ENCODE data around the gene PKP2.

The PKP2 gene

DNA sequence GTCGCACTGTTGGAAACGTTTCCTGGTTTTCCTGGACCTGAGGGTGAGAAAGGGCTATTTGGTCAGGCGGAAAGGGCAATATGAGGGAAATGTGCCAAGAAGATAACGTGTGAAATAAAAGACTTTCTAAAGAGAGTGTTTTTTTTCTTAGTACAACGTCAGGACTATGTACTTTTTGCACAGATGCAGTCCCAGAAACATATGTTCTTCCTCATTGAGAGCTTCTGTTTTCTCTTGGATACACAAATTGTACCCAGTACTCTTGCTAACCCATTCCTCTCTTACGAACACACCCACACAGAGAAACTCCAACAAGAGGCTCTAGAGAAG is 669 bp upstream of the PKP2 start (continued):
- TF ChIP-seq, protein P1, sequence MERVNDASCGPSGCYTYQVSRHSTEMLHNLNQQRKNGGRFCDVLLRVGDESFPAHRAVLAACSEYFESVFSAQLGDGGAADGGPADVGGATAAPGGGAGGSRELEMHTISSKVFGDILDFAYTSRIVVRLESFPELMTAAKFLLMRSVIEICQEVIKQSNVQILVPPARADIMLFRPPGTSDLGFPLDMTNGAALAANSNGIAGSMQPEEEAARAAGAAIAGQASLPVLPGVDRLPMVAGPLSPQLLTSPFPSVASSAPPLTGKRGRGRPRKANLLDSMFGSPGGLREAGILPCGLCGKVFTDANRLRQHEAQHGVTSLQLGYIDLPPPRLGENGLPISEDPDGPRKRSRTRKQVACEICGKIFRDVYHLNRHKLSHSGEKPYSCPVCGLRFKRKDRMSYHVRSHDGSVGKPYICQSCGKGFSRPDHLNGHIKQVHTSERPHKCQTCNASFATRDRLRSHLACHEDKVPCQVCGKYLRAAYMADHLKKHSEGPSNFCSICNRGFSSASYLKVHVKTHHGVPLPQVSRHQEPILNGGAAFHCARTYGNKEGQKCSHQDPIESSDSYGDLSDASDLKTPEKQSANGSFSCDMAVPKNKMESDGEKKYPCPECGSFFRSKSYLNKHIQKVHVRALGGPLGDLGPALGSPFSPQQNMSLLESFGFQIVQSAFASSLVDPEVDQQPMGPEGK (CRISPR knock-in tag; IDR thresholded peaks at IDR 0.05; ENCODE audit: borderline replicate concordance), result no peak
- no peak for TF ChIP-seq PPARA (CRISPR knock-in tag; IDR thresholded peaks at IDR 0.05; ENCODE audit: borderline replicate concordance)
- TF ChIP-seq, protein P2, sequence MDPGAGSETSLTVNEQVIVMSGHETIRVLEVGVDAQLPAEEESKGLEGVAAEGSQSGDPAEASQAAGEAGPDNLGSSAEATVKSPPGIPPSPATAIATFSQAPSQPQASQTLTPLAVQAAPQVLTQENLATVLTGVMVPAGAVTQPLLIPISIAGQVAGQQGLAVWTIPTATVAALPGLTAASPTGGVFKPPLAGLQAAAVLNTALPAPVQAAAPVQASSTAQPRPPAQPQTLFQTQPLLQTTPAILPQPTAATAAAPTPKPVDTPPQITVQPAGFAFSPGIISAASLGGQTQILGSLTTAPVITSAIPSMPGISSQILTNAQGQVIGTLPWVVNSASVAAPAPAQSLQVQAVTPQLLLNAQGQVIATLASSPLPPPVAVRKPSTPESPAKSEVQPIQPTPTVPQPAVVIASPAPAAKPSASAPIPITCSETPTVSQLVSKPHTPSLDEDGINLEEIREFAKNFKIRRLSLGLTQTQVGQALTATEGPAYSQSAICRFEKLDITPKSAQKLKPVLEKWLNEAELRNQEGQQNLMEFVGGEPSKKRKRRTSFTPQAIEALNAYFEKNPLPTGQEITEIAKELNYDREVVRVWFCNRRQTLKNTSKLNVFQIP (CRISPR knock-in tag; IDR thresholded peaks at IDR 0.05; ENCODE audit: borderline replicate concordance, low read depth), result no peak
- TF ChIP-seq GLIS3 (CRISPR knock-in tag; IDR thresholded peaks at IDR 0.05), result no peak
- TF ChIP-seq SNAI2 (CRISPR knock-in tag; IDR thresholded peaks at IDR 0.05), result no peak

DNA sequence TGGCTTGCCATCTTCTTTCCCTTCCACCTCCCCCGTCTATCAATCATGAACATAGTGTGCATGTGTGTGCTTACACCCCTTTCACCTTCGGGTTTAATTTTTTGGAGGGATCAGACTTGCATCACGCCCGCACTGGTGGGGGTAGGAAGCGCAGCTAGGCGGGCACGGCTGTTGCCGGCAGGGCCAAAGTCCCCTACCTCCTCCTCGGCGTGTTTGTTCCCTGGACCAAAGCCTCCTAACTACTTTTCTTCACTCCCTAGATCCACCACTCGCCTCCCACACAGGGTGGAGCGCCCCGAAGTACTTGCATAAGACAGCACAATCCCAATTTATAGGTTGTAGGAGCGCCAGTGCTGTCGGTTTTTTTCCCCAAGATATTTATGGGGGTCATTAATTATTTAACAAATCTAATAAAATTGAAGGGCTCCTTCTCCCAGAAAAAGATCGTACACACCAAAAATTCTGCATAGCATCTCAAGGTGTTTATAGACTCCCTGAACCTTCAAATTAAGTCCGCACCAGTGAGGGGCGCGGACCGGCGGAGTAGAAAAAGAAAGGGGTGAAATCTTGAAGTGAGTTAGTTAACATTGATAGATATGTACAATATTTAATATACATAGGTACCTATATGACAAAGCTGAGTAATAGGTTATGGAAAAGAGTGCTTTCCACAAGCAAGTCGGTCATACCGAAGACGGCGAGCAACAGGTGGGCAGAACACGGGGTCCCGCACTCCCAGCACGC is 717 bp downstream of the PKP2 start:
- TF ChIP-seq TOX (CRISPR knock-in tag; IDR thresholded peaks at IDR 0.05; ENCODE audit: borderline replicate concordance) (no peak), ZNF70 (CRISPR knock-in tag; IDR thresholded peaks at IDR 0.05) (no peak), ISL1 (CRISPR knock-in tag; IDR thresholded peaks at IDR 0.05) (no peak), ZNF8 (CRISPR knock-in tag; IDR thresholded peaks at IDR 0.05) (no peak), ZC3H10 (CRISPR knock-in tag; IDR thresholded peaks at IDR 0.05) (no peak), ARNTL (CRISPR knock-in tag; IDR thresholded peaks at IDR 0.05; ENCODE audit: borderline replicate concordance, low read depth) (no peak), OSR1 (CRISPR knock-in tag; IDR thresholded peaks at IDR 0.05) (no peak), ESRRG (CRISPR knock-in tag; IDR thresholded peaks at IDR 0.05) (no peak), ZNF565 (CRISPR knock-in tag; conservative IDR thresholded peaks at IDR 0.05; ENCODE audit: low read depth) (no peak), CSDC2 (CRISPR knock-in tag; IDR thresholded peaks at IDR 0.05) (no peak)
- TF ChIP-seq, protein P2 (CRISPR knock-in tag; IDR thresholded peaks at IDR 0.05; ENCODE audit: borderline replicate concordance, low read depth), result no peak
- TF ChIP-seq, protein P3, sequence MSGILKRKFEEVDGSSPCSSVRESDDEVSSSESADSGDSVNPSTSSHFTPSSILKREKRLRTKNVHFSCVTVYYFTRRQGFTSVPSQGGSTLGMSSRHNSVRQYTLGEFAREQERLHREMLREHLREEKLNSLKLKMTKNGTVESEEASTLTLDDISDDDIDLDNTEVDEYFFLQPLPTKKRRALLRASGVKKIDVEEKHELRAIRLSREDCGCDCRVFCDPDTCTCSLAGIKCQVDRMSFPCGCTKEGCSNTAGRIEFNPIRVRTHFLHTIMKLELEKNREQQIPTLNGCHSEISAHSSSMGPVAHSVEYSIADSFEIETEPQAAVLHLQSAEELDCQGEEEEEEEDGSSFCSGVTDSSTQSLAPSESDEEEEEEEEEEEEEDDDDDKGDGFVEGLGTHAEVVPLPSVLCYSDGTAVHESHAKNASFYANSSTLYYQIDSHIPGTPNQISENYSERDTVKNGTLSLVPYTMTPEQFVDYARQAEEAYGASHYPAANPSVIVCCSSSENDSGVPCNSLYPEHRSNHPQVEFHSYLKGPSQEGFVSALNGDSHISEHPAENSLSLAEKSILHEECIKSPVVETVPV (CRISPR knock-in tag; IDR thresholded peaks at IDR 0.05), result no peak
- TF ChIP-seq, protein P4, sequence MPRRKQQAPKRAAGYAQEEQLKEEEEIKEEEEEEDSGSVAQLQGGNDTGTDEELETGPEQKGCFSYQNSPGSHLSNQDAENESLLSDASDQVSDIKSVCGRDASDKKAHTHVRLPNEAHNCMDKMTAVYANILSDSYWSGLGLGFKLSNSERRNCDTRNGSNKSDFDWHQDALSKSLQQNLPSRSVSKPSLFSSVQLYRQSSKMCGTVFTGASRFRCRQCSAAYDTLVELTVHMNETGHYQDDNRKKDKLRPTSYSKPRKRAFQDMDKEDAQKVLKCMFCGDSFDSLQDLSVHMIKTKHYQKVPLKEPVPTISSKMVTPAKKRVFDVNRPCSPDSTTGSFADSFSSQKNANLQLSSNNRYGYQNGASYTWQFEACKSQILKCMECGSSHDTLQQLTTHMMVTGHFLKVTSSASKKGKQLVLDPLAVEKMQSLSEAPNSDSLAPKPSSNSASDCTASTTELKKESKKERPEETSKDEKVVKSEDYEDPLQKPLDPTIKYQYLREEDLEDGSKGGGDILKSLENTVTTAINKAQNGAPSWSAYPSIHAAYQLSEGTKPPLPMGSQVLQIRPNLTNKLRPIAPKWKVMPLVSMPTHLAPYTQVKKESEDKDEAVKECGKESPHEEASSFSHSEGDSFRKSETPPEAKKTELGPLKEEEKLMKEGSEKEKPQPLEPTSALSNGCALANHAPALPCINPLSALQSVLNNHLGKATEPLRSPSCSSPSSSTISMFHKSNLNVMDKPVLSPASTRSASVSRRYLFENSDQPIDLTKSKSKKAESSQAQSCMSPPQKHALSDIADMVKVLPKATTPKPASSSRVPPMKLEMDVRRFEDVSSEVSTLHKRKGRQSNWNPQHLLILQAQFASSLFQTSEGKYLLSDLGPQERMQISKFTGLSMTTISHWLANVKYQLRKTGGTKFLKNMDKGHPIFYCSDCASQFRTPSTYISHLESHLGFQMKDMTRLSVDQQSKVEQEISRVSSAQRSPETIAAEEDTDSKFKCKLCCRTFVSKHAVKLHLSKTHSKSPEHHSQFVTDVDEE (CRISPR knock-in tag; IDR thresholded peaks at IDR 0.05), result no peak
- no peak for ATAC-seq

DNA sequence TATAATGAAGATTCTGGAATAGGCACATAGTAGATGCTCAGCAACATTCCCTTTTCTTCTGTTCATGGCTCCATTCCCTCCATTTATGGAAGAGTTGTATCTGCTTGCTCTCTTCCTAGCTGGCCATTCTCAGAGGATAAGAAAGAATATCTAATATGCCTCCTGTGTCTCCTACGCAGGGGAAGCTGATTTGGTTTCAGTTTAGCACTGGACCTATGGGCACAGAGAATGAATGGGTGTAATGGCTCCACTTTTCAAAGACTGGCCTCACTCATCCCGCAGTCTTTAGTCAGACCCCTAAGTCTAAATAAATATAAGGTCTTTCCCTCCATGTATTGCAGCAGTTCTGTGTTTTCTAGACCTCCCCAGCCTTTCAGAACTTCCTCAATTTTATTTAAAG is 2.0 kb downstream of the PKP2 start:
- TF ChIP-seq TOX (CRISPR knock-in tag; IDR thresholded peaks at IDR 0.05; ENCODE audit: borderline replicate concordance) (no peak), OSR1 (CRISPR knock-in tag; IDR thresholded peaks at IDR 0.05) (no peak), SNAI2 (CRISPR knock-in tag; IDR thresholded peaks at IDR 0.05) (no peak), ARNTL (CRISPR knock-in tag; IDR thresholded peaks at IDR 0.05; ENCODE audit: borderline replicate concordance, low read depth) (no peak), ZNF565 (CRISPR knock-in tag; conservative IDR thresholded peaks at IDR 0.05; ENCODE audit: low read depth) (no peak), ZFP30 (CRISPR knock-in tag; IDR thresholded peaks at IDR 0.05) (no peak), BACH2 (CRISPR knock-in tag; IDR thresholded peaks at IDR 0.05; ENCODE audit: borderline replicate concordance) (no peak), ZFP3 (CRISPR knock-in tag; IDR thresholded peaks at IDR 0.05) (no peak), ISL1 (CRISPR knock-in tag; IDR thresholded peaks at IDR 0.05) (no peak)
- TF ChIP-seq, protein P2 (CRISPR knock-in tag; IDR thresholded peaks at IDR 0.05; ENCODE audit: borderline replicate concordance, low read depth), result no peak
- TF ChIP-seq, protein P5, sequence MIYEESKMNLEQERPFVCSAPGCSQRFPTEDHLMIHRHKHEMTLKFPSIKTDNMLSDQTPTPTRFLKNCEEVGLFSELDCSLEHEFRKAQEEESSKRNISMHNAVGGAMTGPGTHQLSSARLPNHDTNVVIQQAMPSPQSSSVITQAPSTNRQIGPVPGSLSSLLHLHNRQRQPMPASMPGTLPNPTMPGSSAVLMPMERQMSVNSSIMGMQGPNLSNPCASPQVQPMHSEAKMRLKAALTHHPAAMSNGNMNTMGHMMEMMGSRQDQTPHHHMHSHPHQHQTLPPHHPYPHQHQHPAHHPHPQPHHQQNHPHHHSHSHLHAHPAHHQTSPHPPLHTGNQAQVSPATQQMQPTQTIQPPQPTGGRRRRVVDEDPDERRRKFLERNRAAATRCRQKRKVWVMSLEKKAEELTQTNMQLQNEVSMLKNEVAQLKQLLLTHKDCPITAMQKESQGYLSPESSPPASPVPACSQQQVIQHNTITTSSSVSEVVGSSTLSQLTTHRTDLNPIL (CRISPR knock-in tag; IDR thresholded peaks at IDR 0.05; ENCODE audit: low read depth), result no peak

More for the DNA sequence above, 2.0 kb downstream of the PKP2 start:
- no peak for ATAC-seq
